ENCODE data around the gene SLC18A3. TPM values are rescaled to one million over a fixed set of nuclear protein-coding genes. Genes with fewer than 3 reads are reported as not detected.

SLC18A3 gene
- total RNA-seq, 1 experiment from 2014 or later, result not detected

DNA sequence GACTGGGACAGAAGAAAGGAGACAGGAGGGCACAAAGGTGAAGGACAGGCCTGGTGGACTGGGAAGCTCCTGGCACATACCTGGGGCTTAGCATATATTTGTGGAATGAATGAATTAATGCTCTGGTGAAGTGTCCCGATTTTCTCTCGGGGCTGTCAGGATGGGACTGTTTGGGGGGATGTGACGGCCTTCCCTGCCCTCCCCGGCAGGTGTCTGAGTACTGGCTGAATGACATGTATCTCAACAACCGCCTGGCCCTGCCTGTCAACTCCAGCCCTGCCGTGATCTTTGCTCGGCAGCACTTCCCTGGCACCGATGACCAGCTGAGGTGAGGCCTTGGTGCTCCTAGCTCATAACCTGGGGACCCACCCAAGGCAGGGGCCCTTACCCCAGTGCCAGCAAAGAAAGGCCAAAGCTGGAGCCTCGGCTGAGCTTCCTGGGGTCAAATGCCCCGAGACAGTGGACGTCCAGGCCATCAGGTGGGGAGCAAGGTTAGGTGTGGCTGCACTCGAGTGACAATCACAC is 10.2 kb downstream of the SLC18A3 start:
- CTCF ChIA-PET, result interaction anchor here (0.5 kb wide), 1 partner anchor 82 kb away, joined by 7 read pairs; the partner anchor contains the start of gene ERCC6
- Histone ChIP-seq H4K20me1 (ENCODE audit: low read length) (no peaks in the 10 kb centered on the region), H3K79me2 (ENCODE audit: low read length) (no peaks in the 10 kb centered on the region), H3K9me2 (replicated peaks; ENCODE audit: low read length) (no peaks in the 10 kb centered on the region), H3K36me3 (ENCODE audit: low read depth, low read length) (no peaks in the 10 kb centered on the region), H3K9me3 (ENCODE audit: low read length) (no peaks in the 10 kb centered on the region), H3K4me3 (ENCODE audit: low read length) (no peak overlapping the region), H3K4me2 (ENCODE audit: low read length) (no peak overlapping the region), H2AFZ (ENCODE audit: low read length) (no peak overlapping the region), H3K27me3 (ENCODE audit: low read length) (peaks cover 82% of the 10 kb centered on the region), H3K9ac (ENCODE audit: low read length) (no peak overlapping the region), H3K4me1 (ENCODE audit: insufficient read depth, low read length) (no peaks in the 10 kb centered on the region), H3K27ac (ENCODE audit: low read length) (no peak overlapping the region), H3F3A (ENCODE audit: low read length, unreplicated experiment) (no peaks in the 10 kb centered on the region)
- no peak for DNase-seq
- BruUV-seq (replicated peaks), result no TSS peak
- POLR2A ChIA-PET (ENCODE audit: unreplicated experiment), result no interaction called here
- intact Hi-C loops (cut with micrococcal nuclease), result no loop called here
- TF ChIP-seq EZH2phosphoT487 (IDR thresholded peaks at IDR 0.05; ENCODE audit: borderline replicate concordance, low read length), result no peak
- TF ChIP-seq, protein P1, sequence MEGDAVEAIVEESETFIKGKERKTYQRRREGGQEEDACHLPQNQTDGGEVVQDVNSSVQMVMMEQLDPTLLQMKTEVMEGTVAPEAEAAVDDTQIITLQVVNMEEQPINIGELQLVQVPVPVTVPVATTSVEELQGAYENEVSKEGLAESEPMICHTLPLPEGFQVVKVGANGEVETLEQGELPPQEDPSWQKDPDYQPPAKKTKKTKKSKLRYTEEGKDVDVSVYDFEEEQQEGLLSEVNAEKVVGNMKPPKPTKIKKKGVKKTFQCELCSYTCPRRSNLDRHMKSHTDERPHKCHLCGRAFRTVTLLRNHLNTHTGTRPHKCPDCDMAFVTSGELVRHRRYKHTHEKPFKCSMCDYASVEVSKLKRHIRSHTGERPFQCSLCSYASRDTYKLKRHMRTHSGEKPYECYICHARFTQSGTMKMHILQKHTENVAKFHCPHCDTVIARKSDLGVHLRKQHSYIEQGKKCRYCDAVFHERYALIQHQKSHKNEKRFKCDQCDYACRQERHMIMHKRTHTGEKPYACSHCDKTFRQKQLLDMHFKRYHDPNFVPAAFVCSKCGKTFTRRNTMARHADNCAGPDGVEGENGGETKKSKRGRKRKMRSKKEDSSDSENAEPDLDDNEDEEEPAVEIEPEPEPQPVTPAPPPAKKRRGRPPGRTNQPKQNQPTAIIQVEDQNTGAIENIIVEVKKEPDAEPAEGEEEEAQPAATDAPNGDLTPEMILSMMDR (conservative IDR thresholded peaks at IDR 0.05; ENCODE audit: low read depth, low read length), result no peak
- TF ChIP-seq EZH2 (IDR thresholded peaks at IDR 0.05; ENCODE audit: low read length, unreplicated experiment), result no peak
- ATAC-seq, result no peak

DNA sequence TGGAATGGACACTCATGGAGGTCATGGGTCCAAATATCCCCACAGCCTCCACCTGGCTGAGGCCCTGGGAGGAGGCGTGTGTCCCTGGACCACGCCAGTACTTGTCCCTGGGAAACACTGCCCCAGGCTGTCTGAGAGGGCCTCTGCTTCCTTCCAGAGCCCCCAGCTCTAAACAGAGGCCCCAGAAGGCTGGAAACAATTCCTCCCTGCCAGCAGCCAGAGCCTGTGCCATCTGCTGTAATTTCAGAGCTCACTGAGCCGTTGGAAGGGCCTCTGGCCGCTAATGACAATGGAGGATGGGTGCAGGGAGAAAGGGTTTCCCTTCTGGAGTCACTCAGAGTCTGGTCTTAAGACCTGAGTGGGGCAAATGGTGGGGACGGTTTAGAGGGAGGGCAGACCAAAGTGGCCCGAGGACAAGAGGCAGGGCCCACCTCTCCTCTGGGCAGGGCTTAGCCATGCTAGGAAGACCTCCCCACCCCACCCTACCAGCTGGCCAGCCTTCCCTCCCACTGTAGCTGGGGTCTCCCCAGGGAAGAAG is 10.8 kb downstream of the SLC18A3 start:
- H3K4me2 ChIP-seq (ENCODE audit: low read length), result no peak overlapping the region
- H3K4me3 ChIP-seq (ENCODE audit: low read length), result no peak overlapping the region
- no peaks in the 10 kb centered on the region for H3K36me3 ChIP-seq (ENCODE audit: low read depth, low read length)
- ChIA-PET CTCF (no interaction called here), POLR2A (ENCODE audit: unreplicated experiment) (interaction anchor here (0.5 kb wide), 1 partner anchor 145 kb away, joined by 3 read pairs; no protein-coding TSS in a partner anchor)
- ATAC-seq, result no peak
- no peak overlapping the region for H3K9ac ChIP-seq (ENCODE audit: low read length)
- no peaks in the 10 kb centered on the region for H3K9me3 ChIP-seq (ENCODE audit: low read length)
- BruUV-seq (replicated peaks), result no TSS peak
- H3K4me1 ChIP-seq (ENCODE audit: insufficient read depth, low read length), result no peaks in the 10 kb centered on the region
- no peak overlapping the region for H3K27ac ChIP-seq (ENCODE audit: low read length)
- intact Hi-C loops (cut with micrococcal nuclease), result no loop called here
- TF ChIP-seq, protein P1 (conservative IDR thresholded peaks at IDR 0.05; ENCODE audit: low read depth, low read length), result no peak
- TF ChIP-seq EZH2 (IDR thresholded peaks at IDR 0.05; ENCODE audit: low read length, unreplicated experiment), result no peak
- TF ChIP-seq EZH2phosphoT487 (IDR thresholded peaks at IDR 0.05; ENCODE audit: borderline replicate concordance, low read length), result no peak
- H3K79me2 ChIP-seq (ENCODE audit: low read length), result no peaks in the 10 kb centered on the region
- H3F3A ChIP-seq (ENCODE audit: low read length, unreplicated experiment), result no peaks in the 10 kb centered on the region
- H2AFZ ChIP-seq (ENCODE audit: low read length), result no peak overlapping the region
- no peak for DNase-seq
- peaks cover 77% of the 10 kb centered on the region for H3K27me3 ChIP-seq (ENCODE audit: low read length)
- no peaks in the 10 kb centered on the region for H4K20me1 ChIP-seq (ENCODE audit: low read length)
- no peaks in the 10 kb centered on the region for H3K9me2 ChIP-seq (replicated peaks; ENCODE audit: low read length)

DNA sequence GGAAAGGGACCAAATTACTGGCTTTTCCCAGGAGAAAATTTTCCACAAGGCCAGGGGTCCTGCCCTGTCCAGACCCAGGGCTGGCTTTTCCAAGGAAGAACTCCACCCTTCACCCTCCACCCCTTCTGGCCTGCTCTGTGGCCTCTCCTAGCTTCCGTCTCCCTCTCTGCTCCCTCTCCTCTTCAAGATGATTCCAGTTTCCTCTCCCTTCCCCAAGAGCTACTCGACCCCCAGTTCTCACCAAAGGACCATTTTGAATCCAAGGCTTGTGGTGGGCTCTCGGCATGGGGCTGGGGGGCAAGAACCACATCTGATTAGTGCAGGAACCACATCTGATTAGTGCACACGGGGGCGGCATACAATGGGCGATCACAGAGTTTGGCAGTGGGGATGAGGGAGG is 11.5 kb downstream of the SLC18A3 start:
- intact Hi-C loops (cut with micrococcal nuclease), result no loop called here
- POLR2A ChIA-PET (ENCODE audit: unreplicated experiment), result interaction anchor here (0.5 kb wide), 1 partner anchor 144 kb away, joined by 3 read pairs; no protein-coding TSS in a partner anchor

More for the DNA sequence above, 11.5 kb downstream of the SLC18A3 start:
- H3K27me3 ChIP-seq (ENCODE audit: low read length), result peaks cover 70% of the 10 kb centered on the region
- no peak overlapping the region for H3K4me3 ChIP-seq (ENCODE audit: low read length)
- no peaks in the 10 kb centered on the region for H3K9me3 ChIP-seq (ENCODE audit: low read length)
- no TSS peak for BruUV-seq (replicated peaks)
- H4K20me1 ChIP-seq (ENCODE audit: low read length), result no peaks in the 10 kb centered on the region
- no peak for DNase-seq
- H3K4me1 ChIP-seq (ENCODE audit: insufficient read depth, low read length), result no peaks in the 10 kb centered on the region
- no peaks in the 10 kb centered on the region for H3K9me2 ChIP-seq (replicated peaks; ENCODE audit: low read length)
- H2AFZ ChIP-seq (ENCODE audit: low read length), result no peak overlapping the region
- no peak overlapping the region for H3K9ac ChIP-seq (ENCODE audit: low read length)
- H3K79me2 ChIP-seq (ENCODE audit: low read length), result no peaks in the 10 kb centered on the region
- no peak overlapping the region for H3K27ac ChIP-seq (ENCODE audit: low read length)
- TF ChIP-seq EZH2 (IDR thresholded peaks at IDR 0.05; ENCODE audit: low read length, unreplicated experiment) (no peak), EZH2phosphoT487 (IDR thresholded peaks at IDR 0.05; ENCODE audit: borderline replicate concordance, low read length) (no peak)
- TF ChIP-seq, protein P1 (conservative IDR thresholded peaks at IDR 0.05; ENCODE audit: low read depth, low read length), result no peak
- no peaks in the 10 kb centered on the region for H3F3A ChIP-seq (ENCODE audit: low read length, unreplicated experiment)
- no peaks in the 10 kb centered on the region for H3K36me3 ChIP-seq (ENCODE audit: low read depth, low read length)
- CTCF ChIA-PET, result no interaction called here
- ATAC-seq, result no peak
- H3K4me2 ChIP-seq (ENCODE audit: low read length), result no peak overlapping the region

All from PC-3 (cell line).